H1 (cell line): ENCODE results near the gene TAL2. TPM values are rescaled to one million over a fixed set of nuclear protein-coding genes. Genes with fewer than 3 reads are reported as not detected.
A peak's percentile ranks its signal among the peaks of the same experiment; 100 is the strongest.

Experiments
- ASH2L ChIP-seq: fragments of 200-600, 300-600 bp; sonication (generic); IDR thresholded peaks from one replicate; pipeline ENCODE4 v1.7.1; 2017; ENCODE audit warnings: low read length
- BRCA1 ChIP-seq: IDR thresholded peaks from 2 replicates; pipeline ENCODE4 v1.6.1; 2012; ENCODE audit warnings: low read depth, low read length, improper control_type of control experiment
- CREB1 ChIP-seq: IDR thresholded peaks from 2 replicates; pipeline ENCODE4 v1.6.1; 2012; ENCODE audit warnings: inconsistent platforms
- CTBP2 ChIP-seq: IDR thresholded peaks from 2 replicates; pipeline ENCODE4 v1.7.0; 2011; ENCODE audit warnings: borderline replicate concordance, mild to moderate bottlenecking, moderate library complexity, mixed read lengths, low read length; ENCODE audit not compliant: insufficient read depth, insufficient read length
- E2F6 ChIP-seq: IDR thresholded peaks from 2 replicates; pipeline ENCODE4 v1.6.1; 2012; ENCODE audit warnings: inconsistent platforms
- EGR1 ChIP-seq: IDR thresholded peaks from 2 replicates; pipeline ENCODE4 v1.6.1; 2011; ENCODE audit warnings: low read depth, low read length, borderline replicate concordance
- EP300 ChIP-seq, 2 experiments: IDR thresholded peaks; 1 replicate in 1 of 2; 2 replicates in 1 of 2; pipeline ENCODE4 v1.6.1; 2011 to 2012; ENCODE audit warnings: low read depth in 2 of 2, low read length in 2 of 2, mild to moderate bottlenecking in 2 of 2, borderline replicate concordance in 1 of 2, inconsistent platforms in 1 of 2, moderate library complexity in 1 of 2
- EZH2 ChIP-seq: fragments of 200-600 bp; sonication (generic); IDR thresholded peaks from 2 replicates; pipeline ENCODE4 v1.7.1; 2012; ENCODE audit warnings: low read depth, mild to moderate bottlenecking, moderate library complexity, low read length, inconsistent platforms; ENCODE audit not compliant: severe bottlenecking
- FOSL1 ChIP-seq: IDR thresholded peaks from 2 replicates; pipeline ENCODE4 v1.6.1; 2011; ENCODE audit warnings: mild to moderate bottlenecking, low read depth, low read length, moderate library complexity; ENCODE audit not compliant: insufficient read depth
- MAFK ChIP-seq: IDR thresholded peaks from 2 replicates; pipeline ENCODE4 v1.6.1; 2012; ENCODE audit warnings: low read depth, mild to moderate bottlenecking, improper control_type of control experiment, low read length
- NANOG ChIP-seq: IDR thresholded peaks from 2 replicates; pipeline ENCODE4 v1.6.1; 2011; ENCODE audit warnings: low read length, low read depth, mild to moderate bottlenecking, inconsistent platforms; ENCODE audit not compliant: insufficient read depth, poor library complexity, severe bottlenecking
- PHF8 ChIP-seq: fragments of 200-600 bp; sonication (generic); conservative IDR thresholded peaks from 2 replicates; pipeline ENCODE4 v1.7.1; 2012; ENCODE audit warnings: low read depth, mild to moderate bottlenecking, inconsistent platforms, low read length, moderate library complexity
- RBBP5 ChIP-seq: IDR thresholded peaks from 2 replicates; pipeline ENCODE4 v1.7.1; 2012; ENCODE audit warnings: low read depth, mild to moderate bottlenecking, inconsistent platforms, low read length, moderate library complexity, borderline replicate concordance
- SIN3A ChIP-seq, 2 experiments: IDR thresholded peaks in 1 of 2; conservative IDR thresholded peaks in 1 of 2; 2 replicates each; pipeline ENCODE4 v1.6.1; 2011 to 2012; ENCODE audit warnings: low read length in 2 of 2, improper control_type of control experiment in 1 of 2, low read depth in 1 of 2, mild to moderate bottlenecking in 1 of 2
- SP1 ChIP-seq: IDR thresholded peaks from 2 replicates; pipeline ENCODE4 v1.6.1; 2011; ENCODE audit warnings: low read depth, low read length
- SUZ12 ChIP-seq: fragments of 200-600 bp; sonication (generic); IDR thresholded peaks from 2 replicates; pipeline ENCODE4 v1.6.1; 2012; ENCODE audit warnings: mild to moderate bottlenecking, inconsistent platforms, low read length, moderate library complexity, mixed read lengths
- TCF12 ChIP-seq: IDR thresholded peaks from 2 replicates; pipeline ENCODE4 v1.6.1; 2011; ENCODE audit warnings: low read depth, mild to moderate bottlenecking, low read length
- polyA plus RNA-seq, 7 experiments: library from polyadenylated mRNA; depleted of rRNA in 3 of 7; stranded (reverse) in 5 of 7; unstranded in 2 of 7; fragments of >200 nt in 5 of 7; fragments of 200-250 nt in 2 of 7; gene quantifications; 1 replicate in 5 of 7; 2 replicates in 1 of 7; 4 replicates in 1 of 7; pipeline versions ENCODE4 v1.2.1 to v1.2.3, GENCODE V29; 2011 to 2013; ENCODE audit warnings: missing spikeins in 2 of 7, mixed read lengths in 2 of 7
- total RNA-seq: library from RNA; stranded (reverse); fragmentation: NEBNext Ultra II Directional; extraction: Animal tissue kit (Norgen Biotek cat#: 25700); gene quantifications from 2 replicates; pipeline ENCODE4 v1.2.1, GENCODE V29; 2021
- TF ChIP-seq, protein P1 (sequence below): IDR thresholded peaks from 2 replicates; pipeline ENCODE4 v1.6.1; 2012; ENCODE audit warnings: low read length, inconsistent platforms
- TF ChIP-seq, protein P2 (sequence below), 3 experiments: IDR thresholded peaks; 1 replicate in 2 of 3; 2 replicates in 1 of 3; pipeline versions ENCODE4 v1.5.1 to v1.6.1; 2011; ENCODE audit warnings: low read length in 3 of 3, mild to moderate bottlenecking in 3 of 3, inconsistent platforms in 2 of 3, low read depth in 1 of 3, moderate library complexity in 1 of 3; ENCODE audit not compliant: insufficient read depth in 1 of 3; ENCODE audit errors: control extremely low read depth in 1 of 3

TAL2 gene
- total and polyA plus RNA-seq, 2 of the 8 experiments (the other 6 are each of a cell fraction or from before 2014, with no cell fraction given): 0.65 to 0.82 TPM

DNA sequence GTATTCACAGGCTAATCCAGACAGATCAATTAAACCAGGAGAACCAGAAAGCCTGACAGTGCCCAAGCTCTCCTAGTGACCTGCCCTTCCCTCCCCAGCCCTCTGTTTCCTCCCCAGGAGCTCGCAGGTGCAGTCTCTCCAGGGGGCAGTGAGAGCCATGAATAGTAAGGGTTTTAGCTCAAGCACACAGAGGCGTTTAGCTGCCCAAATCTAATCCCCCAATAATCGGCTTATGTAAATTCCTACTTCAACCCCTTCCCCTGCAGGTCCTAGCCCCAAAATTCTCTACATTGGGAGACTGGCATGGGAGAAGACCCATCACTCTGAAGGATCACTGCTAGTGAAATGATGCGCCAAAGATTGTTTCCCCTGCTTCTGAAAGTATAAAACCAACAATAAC is 10.5 kb upstream of the TAL2 start (continued):
- TF ChIP-seq RBBP5: no peak
- no peak for TF ChIP-seq EGR1
- TF ChIP-seq SIN3A (conservative IDR thresholded peaks at IDR 0.05 in 1 of 2, IDR thresholded peaks at IDR 0.05 in 1 of 2; ENCODE audit: low read depth in 1 of 2, low read length in 2 of 2): no peak
- no peak for TF ChIP-seq SP1
- no peak for TF ChIP-seq EZH2
- peak; percentile 88; the same call in 1 of the 2 replicates for TF ChIP-seq TCF12
- TF ChIP-seq MAFK: no peak
- no peak for TF ChIP-seq E2F6
- no peak for TF ChIP-seq PHF8
- no peak for TF ChIP-seq CREB1
- TF ChIP-seq EP300 (IDR thresholded peaks at IDR 0.05; ENCODE audit: borderline replicate concordance in 1 of 2, low read depth in 2 of 2, low read length in 2 of 2): peak in 1 of 2 experiments; percentile 21; a peak in 1 of 3 replicates
- TF ChIP-seq, protein P1, sequence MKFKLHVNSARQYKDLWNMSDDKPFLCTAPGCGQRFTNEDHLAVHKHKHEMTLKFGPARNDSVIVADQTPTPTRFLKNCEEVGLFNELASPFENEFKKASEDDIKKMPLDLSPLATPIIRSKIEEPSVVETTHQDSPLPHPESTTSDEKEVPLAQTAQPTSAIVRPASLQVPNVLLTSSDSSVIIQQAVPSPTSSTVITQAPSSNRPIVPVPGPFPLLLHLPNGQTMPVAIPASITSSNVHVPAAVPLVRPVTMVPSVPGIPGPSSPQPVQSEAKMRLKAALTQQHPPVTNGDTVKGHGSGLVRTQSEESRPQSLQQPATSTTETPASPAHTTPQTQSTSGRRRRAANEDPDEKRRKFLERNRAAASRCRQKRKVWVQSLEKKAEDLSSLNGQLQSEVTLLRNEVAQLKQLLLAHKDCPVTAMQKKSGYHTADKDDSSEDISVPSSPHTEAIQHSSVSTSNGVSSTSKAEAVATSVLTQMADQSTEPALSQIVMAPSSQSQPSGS: no peak
- no peak for TF ChIP-seq SUZ12
- no peak for TF ChIP-seq ASH2L
- no peak for TF ChIP-seq CTBP2
- no peak for TF ChIP-seq FOSL1
- TF ChIP-seq NANOG: peak; percentile 81
- TF ChIP-seq, protein P2, sequence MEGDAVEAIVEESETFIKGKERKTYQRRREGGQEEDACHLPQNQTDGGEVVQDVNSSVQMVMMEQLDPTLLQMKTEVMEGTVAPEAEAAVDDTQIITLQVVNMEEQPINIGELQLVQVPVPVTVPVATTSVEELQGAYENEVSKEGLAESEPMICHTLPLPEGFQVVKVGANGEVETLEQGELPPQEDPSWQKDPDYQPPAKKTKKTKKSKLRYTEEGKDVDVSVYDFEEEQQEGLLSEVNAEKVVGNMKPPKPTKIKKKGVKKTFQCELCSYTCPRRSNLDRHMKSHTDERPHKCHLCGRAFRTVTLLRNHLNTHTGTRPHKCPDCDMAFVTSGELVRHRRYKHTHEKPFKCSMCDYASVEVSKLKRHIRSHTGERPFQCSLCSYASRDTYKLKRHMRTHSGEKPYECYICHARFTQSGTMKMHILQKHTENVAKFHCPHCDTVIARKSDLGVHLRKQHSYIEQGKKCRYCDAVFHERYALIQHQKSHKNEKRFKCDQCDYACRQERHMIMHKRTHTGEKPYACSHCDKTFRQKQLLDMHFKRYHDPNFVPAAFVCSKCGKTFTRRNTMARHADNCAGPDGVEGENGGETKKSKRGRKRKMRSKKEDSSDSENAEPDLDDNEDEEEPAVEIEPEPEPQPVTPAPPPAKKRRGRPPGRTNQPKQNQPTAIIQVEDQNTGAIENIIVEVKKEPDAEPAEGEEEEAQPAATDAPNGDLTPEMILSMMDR (IDR thresholded peaks at IDR 0.05; ENCODE audit: control extremely low read depth in 1 of 3, insufficient read depth in 1 of 3, low read depth in 1 of 3, low read length in 3 of 3): no peak
- no peak for TF ChIP-seq BRCA1
